ENCODE measurements around the gene P2RY8. TPM values are rescaled to one million over a fixed set of nuclear protein-coding genes. Genes with fewer than 3 reads are reported as not detected.

Gene P2RY8
- total RNA-seq, 1 donor from 2014 or later: 19.5 TPM

- peaks cover 3% of the 10 kb centered on the region for H3K9me3 Mint-ChIP-seq
- peaks cover 74% of the 10 kb centered on the region for H3K4me1 Mint-ChIP-seq
- intact Hi-C loops (cut with micrococcal nuclease): loop anchor here (5.0 kb wide), 2 partner anchors 190 to 1245 kb away; no protein-coding TSS in a partner anchor
- H3K4me3 Mint-ChIP-seq: peak overlapping the region; percentile 83
- peaks cover 33% of the 10 kb centered on the region for H3K36me3 Mint-ChIP-seq (ENCODE audit: low read depth)
- DNase-seq: peak; percentile 90
- H3K27ac Mint-ChIP-seq: peak overlapping the region; percentile 90
- H3K27me3 Mint-ChIP-seq: no peaks in the 10 kb centered on the region
These were observed 69.9 kb downstream of the P2RY8 start for GRCh38 chrX:1466971-1467561.

DNA sequence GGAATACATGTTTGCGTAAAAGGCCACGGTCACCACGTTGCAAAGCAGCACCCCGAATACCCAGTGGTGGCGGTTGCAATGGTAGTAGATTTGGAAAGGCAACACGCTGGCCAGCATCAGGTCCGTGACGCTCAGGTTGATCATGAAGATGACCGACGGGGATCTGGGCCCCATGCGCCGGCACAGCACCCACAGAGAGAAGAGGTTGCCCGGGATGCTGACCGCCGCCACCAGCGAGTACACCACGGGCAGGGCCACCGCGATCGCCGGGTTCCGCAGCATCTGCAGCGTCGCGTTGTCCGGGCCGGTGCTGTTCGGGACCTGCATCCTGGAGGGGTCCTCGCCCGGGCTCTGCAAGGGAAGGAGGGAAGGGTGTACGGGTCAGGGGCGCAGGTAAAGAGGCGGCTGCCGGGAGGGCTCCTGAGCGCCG, 70.7 kb downstream of the P2RY8 start:
- peaks cover 70% of the 10 kb centered on the region for H3K4me1 Mint-ChIP-seq
- no peaks in the 10 kb centered on the region for H3K27me3 Mint-ChIP-seq
- peak; percentile 57 for DNase-seq
- H3K9me3 Mint-ChIP-seq: no peaks in the 10 kb centered on the region
- peak overlapping the region; percentile 83 for H3K4me3 Mint-ChIP-seq
- H3K36me3 Mint-ChIP-seq (ENCODE audit: low read depth): peaks cover 28% of the 10 kb centered on the region
- H3K27ac Mint-ChIP-seq: peak overlapping the region; percentile 62
- intact Hi-C loops (cut with micrococcal nuclease): loop anchor here (5.0 kb wide), 2 partner anchors 191 to 1246 kb away; no protein-coding TSS in a partner anchor

- H3K4me1 Mint-ChIP-seq: peaks cover 68% of the 10 kb centered on the region
- intact Hi-C loops (cut with micrococcal nuclease): loop anchor here (5.0 kb wide), 2 partner anchors 192 to 1247 kb away; no protein-coding TSS in a partner anchor
These were observed 71.4 kb downstream of the P2RY8 start for GRCh38 chrX:1465286-1466231.

GRCh38 chrX:1464971-1465285, 72.1 kb downstream of the P2RY8 start:
- intact Hi-C loops (cut with micrococcal nuclease): loop anchor here (5.0 kb wide), 2 partner anchors 192 to 1247 kb away; no protein-coding TSS in a partner anchor
- Mint-ChIP-seq H3K4me3 (peak overlapping the region; percentile 83), H3K9me3 (no peaks in the 10 kb centered on the region), H3K4me1 (peaks cover 63% of the 10 kb centered on the region), H3K27me3 (no peaks in the 10 kb centered on the region), H3K27ac (peak overlapping the region; percentile 87), H3K36me3 (ENCODE audit: low read depth) (peaks cover 26% of the 10 kb centered on the region)
- no peak for DNase-seq

More at GRCh38 chrX:1465286-1466231, 71.4 kb downstream of the P2RY8 start:
- peak; percentile 56 for DNase-seq
- H3K4me3 Mint-ChIP-seq: peak overlapping the region; percentile 83
- H3K27me3 Mint-ChIP-seq: no peaks in the 10 kb centered on the region
- no peaks in the 10 kb centered on the region for H3K9me3 Mint-ChIP-seq
- H3K36me3 Mint-ChIP-seq (ENCODE audit: low read depth): peaks cover 28% of the 10 kb centered on the region
- H3K27ac Mint-ChIP-seq: peak overlapping the region; percentile 87

- Mint-ChIP-seq H3K9me3 (no peaks in the 10 kb centered on the region), H3K36me3 (ENCODE audit: low read depth) (peaks cover 26% of the 10 kb centered on the region), H3K27ac (peak overlapping the region; percentile 87), H3K4me1 (peaks cover 57% of the 10 kb centered on the region), H3K4me3 (peak overlapping the region; percentile 83), H3K27me3 (no peaks in the 10 kb centered on the region)
- DNase-seq: peak; percentile 80
- intact Hi-C loops (cut with micrococcal nuclease): no loop called here
These were observed 72.7 kb downstream of the P2RY8 start for GRCh38 chrX:1464041-1464970.

DNA sequence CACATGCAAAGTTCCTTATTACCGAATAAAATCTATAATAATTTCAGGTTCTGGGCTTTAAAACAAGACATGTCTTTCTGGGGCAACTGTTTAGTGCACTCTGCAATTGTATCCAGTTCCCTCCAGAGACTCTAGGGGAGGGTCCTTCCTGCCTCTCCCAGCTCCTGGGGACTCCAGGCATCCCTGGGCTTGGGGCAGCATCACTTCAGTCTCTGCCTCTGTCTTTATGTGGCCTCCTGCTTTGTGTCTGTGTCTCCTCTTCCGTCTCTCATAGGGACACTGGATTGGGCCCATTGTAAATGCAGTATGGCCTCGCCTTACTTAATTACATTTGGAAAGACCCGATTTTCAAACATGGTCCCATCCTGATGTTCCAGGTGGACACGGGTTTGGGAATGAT, 73.4 kb downstream of the P2RY8 start:
- Mint-ChIP-seq H3K27me3 (no peaks in the 10 kb centered on the region), H3K4me3 (peak overlapping the region; percentile 83), H3K27ac (peak overlapping the region; percentile 87), H3K36me3 (ENCODE audit: low read depth) (peaks cover 26% of the 10 kb centered on the region), H3K4me1 (peaks cover 53% of the 10 kb centered on the region), H3K9me3 (no peaks in the 10 kb centered on the region)
- peak; percentile 63 for DNase-seq
- intact Hi-C loops (cut with micrococcal nuclease): loop anchor here (1.0 to 2.0 kb wide), 3 partner anchors 8 to 65 kb away; no protein-coding TSS in a partner anchor

DNA sequence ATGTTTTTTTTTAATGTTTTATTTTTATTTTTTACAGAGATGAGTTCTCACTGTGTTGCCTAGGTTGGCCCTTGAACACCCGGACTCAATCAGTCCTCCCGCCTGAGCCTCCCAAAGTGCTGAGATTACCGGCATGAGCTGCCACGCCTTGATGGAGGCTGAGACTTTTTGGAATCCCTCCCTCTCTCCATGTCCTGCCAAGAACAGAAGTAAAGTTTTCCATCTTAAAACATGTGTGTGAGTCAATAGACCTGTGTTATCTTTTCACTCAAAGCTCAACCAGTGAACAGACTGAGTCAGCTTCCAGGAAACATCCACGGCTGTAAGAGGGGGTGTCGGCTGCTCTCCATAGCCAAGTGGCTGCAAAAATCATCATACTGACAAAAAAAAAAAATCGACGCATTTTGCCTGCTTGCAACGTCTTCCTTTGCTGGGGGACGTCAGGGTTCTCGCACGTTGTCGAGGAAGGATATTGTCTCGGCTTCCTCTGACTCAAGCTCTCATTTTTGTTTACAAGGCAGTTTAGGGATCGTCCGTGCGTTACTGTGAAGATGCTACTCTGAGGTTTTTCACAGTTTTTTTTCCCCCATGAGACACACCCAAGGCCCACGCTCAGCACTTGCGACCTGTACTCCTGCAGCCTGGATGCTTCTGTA, 74.3 kb downstream of the P2RY8 start:
- intact Hi-C loops (cut with micrococcal nuclease): loop anchor here (1.0 to 2.0 kb wide), 4 partner anchors 9 to 74 kb away; no protein-coding TSS in a partner anchor
- H3K27ac Mint-ChIP-seq: peak overlapping the region; percentile 87
- H3K4me1 Mint-ChIP-seq: peaks cover 47% of the 10 kb centered on the region

GRCh38 chrX:1462110-1462509, 74.9 kb downstream of the P2RY8 start:
- Mint-ChIP-seq H3K4me3 (peak overlapping the region; percentile 83), H3K27me3 (no peaks in the 10 kb centered on the region), H3K4me1 (peaks cover 43% of the 10 kb centered on the region), H3K36me3 (ENCODE audit: low read depth) (peaks cover 20% of the 10 kb centered on the region), H3K27ac (peak overlapping the region; percentile 87), H3K9me3 (no peaks in the 10 kb centered on the region)
- intact Hi-C loops (cut with micrococcal nuclease): loop anchor here (1.0 to 2.0 kb wide), 2 partner anchors 67 to 74 kb away; no protein-coding TSS in a partner anchor
- no peak for DNase-seq

More for the DNA sequence above, 74.3 kb downstream of the P2RY8 start:
- Mint-ChIP-seq H3K9me3 (no peaks in the 10 kb centered on the region), H3K36me3 (ENCODE audit: low read depth) (peaks cover 23% of the 10 kb centered on the region), H3K27me3 (no peaks in the 10 kb centered on the region), H3K4me3 (peak overlapping the region; percentile 83)
- peak; percentile 93 for DNase-seq

DNA sequence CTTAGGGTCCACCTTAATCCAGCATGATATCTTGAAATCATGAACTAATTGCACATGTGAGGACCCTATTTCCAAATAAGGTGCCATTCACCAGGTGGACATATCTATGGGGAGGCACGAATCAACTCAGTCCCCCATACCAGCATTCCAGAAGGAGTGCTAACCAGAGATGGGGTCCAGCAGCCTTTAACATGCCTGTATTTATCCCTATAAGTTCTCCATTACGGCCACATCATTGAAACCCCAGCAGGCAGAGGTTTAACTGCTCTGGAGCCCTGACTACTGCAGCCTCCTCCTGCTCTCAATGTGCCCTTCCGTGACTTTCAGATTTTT, 81.1 kb downstream of the P2RY8 start:
- H3K4me3 Mint-ChIP-seq: no peak overlapping the region
- H3K27me3 Mint-ChIP-seq: no peaks in the 10 kb centered on the region
- H3K27ac Mint-ChIP-seq: no peak overlapping the region
- H3K4me1 Mint-ChIP-seq: peaks cover 10% of the 10 kb centered on the region
- peaks cover 2% of the 10 kb centered on the region for H3K36me3 Mint-ChIP-seq (ENCODE audit: low read depth)
- H3K9me3 Mint-ChIP-seq: no peaks in the 10 kb centered on the region
- no peak for DNase-seq
- intact Hi-C loops (cut with micrococcal nuclease): loop anchor here (2.0 kb wide), 1 partner anchor 25 kb away; no protein-coding TSS in a partner anchor

GRCh38 chrX:1453951-1454785, 82.8 kb downstream of the P2RY8 start:
- Mint-ChIP-seq H3K27ac (peak overlapping the region; percentile 67), H3K9me3 (peaks cover 10% of the 10 kb centered on the region), H3K4me3 (peak overlapping the region; percentile 69), H3K27me3 (no peaks in the 10 kb centered on the region), H3K4me1 (peaks cover 16% of the 10 kb centered on the region), H3K36me3 (ENCODE audit: low read depth) (peaks cover 13% of the 10 kb centered on the region)
- intact Hi-C loops (cut with micrococcal nuclease): loop anchor here (1.0 to 5.0 kb wide), 11 partner anchors 14 to 1243 kb away; partner anchors contain the start of genes AKAP17A, GTPBP6, P2RY8 and SLC25A6
- peak; percentile 97 for DNase-seq

GRCh38 chrX:1453395-1453783, 83.6 kb downstream of the P2RY8 start:
- Mint-ChIP-seq H3K9me3 (peaks cover 18% of the 10 kb centered on the region), H3K27me3 (no peaks in the 10 kb centered on the region), H3K36me3 (ENCODE audit: low read depth) (peaks cover 20% of the 10 kb centered on the region), H3K4me1 (peaks cover 17% of the 10 kb centered on the region), H3K27ac (peak overlapping the region; percentile 97), H3K4me3 (peak overlapping the region; percentile 84)
- intact Hi-C loops (cut with micrococcal nuclease): loop anchor here (1.0 to 5.0 kb wide), 7 partner anchors 61 to 1244 kb away; partner anchors contain the start of genes AKAP17A, GTPBP6 and SLC25A6
- no peak for DNase-seq
